OCI-LY1 (cell line): ENCODE results near the gene CASP8.

Experiments used
- CTCF ChIP-seq: fragments of 200-600 bp; sonication (generic), shearing (Covaris generic); IDR thresholded peaks from 2 replicates; pipeline ENCODE4 v1.5.1; 2017; ENCODE audit warnings: mild to moderate bottlenecking, antibody characterized with exemption, low read length, moderate library complexity, mixed read lengths
- EZH2 ChIP-seq: fragments of 200-600 bp; sonication (generic), shearing (Covaris generic); IDR thresholded peaks from 2 replicates; pipeline ENCODE4 v1.8.0; 2017; ENCODE audit warnings: borderline replicate concordance, mixed run types, mild to moderate bottlenecking, antibody characterized with exemption, low read length, moderate library complexity, mixed read lengths

DNA sequence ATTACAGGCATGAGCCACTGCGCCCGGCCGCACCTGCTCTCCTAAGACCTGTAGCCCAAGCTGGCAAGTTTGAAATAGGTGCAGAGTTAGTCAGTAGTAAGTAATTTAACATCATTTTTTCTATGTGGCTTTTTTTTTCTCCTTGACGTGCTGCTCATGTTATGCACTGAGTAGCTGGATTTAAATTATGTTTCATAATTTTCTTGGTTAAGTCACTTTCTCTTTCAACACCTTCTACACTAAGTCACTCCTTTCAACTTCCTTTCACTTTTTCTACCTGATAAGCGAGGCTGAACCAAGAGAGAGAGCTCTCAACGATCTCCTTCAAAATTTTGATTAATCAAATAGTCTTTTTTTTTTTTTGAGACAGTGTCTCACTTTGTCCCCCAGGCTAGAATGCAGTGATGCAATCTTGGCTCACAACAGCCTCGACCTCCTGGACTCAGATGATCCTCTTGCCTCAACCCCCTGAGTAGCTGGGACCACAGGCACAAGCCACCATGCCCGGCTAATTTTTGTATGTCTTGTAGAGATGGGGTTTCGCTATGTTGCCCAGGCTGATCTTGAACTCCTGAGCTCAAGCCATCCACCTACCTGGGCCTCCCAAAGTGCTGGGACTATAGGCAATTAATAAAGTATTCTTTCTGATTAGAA, 13.1 kb downstream of the CASP8 start:
- TF ChIP-seq EZH2 (no peak), CTCF (no peak)
